OCI-LY1 (cell line): ENCODE measurements around the gene CTCFL.
"Not testable (repeated sequence)": the region's sequence is repeated elsewhere in the genome, so short reads cannot be mapped to it uniquely, and the experiment has no call there.

Source experiments
- H2AFZ ChIP-seq: fragments of 200-600 bp; sonication (generic), shearing (Covaris generic); 2 replicates; pipeline ENCODE4 v1.6.0; 2014; ENCODE audit warnings: antibody characterized with exemption, mild to moderate bottlenecking, low read length
- H3F3A ChIP-seq: fragments of 200-600 bp; sonication (generic), shearing (Covaris generic); 2 replicates; pipeline ENCODE4 v1.6.0; 2014; ENCODE audit warnings: mild to moderate bottlenecking, antibody characterized with exemption, low read length, moderate library complexity; ENCODE audit not compliant: insufficient read depth
- H3K27ac ChIP-seq: fragments of 200-600 bp; sonication (generic); 2 replicates; pipeline ENCODE4 v1.5.1; 2014; ENCODE audit warnings: low read length, mixed run types, mild to moderate bottlenecking, low read depth; ENCODE audit not compliant: poor library complexity, severe bottlenecking
- H3K27me3 ChIP-seq: fragments of 200-600 bp; sonication (generic); 2 replicates; pipeline ENCODE4 v1.6.0; 2014; ENCODE audit warnings: antibody characterized with exemption, mild to moderate bottlenecking, low read length, moderate library complexity; ENCODE audit not compliant: insufficient read depth
- H3K36me3 ChIP-seq: fragments of 200-600 bp; sonication (generic); 2 replicates; pipeline ENCODE4 v1.6.1; 2014; ENCODE audit warnings: mild to moderate bottlenecking, antibody characterized with exemption, low read length, moderate library complexity, mixed read lengths; ENCODE audit not compliant: insufficient read depth
- H3K4me1 ChIP-seq: fragments of 200-600 bp; sonication (generic); 2 replicates; pipeline ENCODE4 v1.5.1; 2014; ENCODE audit warnings: mild to moderate bottlenecking, low read length, moderate library complexity; ENCODE audit not compliant: insufficient read depth, severe bottlenecking
- H3K4me2 ChIP-seq: fragments of 200-600 bp; sonication (generic), shearing (Covaris generic); 2 replicates; pipeline ENCODE4 v1.6.1; 2014; ENCODE audit warnings: low read length
- H3K4me3 ChIP-seq: fragments of 200-600 bp; sonication (generic); 2 replicates; pipeline ENCODE4 v1.5.1; 2014; ENCODE audit warnings: low read length, low read depth, mild to moderate bottlenecking, mixed read lengths; ENCODE audit not compliant: poor library complexity, severe bottlenecking
- H3K79me2 ChIP-seq: fragments of 200-600 bp; shearing (Covaris generic); 2 replicates; pipeline ENCODE4 v1.6.1; 2016; ENCODE audit warnings: mixed run types, low read length, mixed read lengths; ENCODE audit not compliant: insufficient read depth
- H3K9ac ChIP-seq: fragments of 200-600 bp; sonication (generic), shearing (Covaris generic); 2 replicates; pipeline ENCODE4 v1.6.1; 2014; ENCODE audit warnings: mild to moderate bottlenecking, low read length, mixed read lengths
- H3K9me2 ChIP-seq: fragments of 200-600 bp; sonication (generic), shearing (Covaris generic); 2 replicates; pipeline ENCODE4 v1.6.1; 2014; ENCODE audit warnings: low read depth, mild to moderate bottlenecking, low read length, mixed read lengths
- H3K9me3 ChIP-seq: fragments of 200-600 bp; shearing (Covaris generic); 2 replicates; pipeline ENCODE4 v1.6.1; 2014; ENCODE audit warnings: low read length, mixed read lengths
- H4K20me1 ChIP-seq: fragments of 200-600 bp; sonication (generic), shearing (Covaris generic); 2 replicates; pipeline ENCODE4 v1.6.0; 2016; ENCODE audit warnings: mild to moderate bottlenecking, low read length; ENCODE audit not compliant: insufficient read depth
- CTCF ChIP-seq: fragments of 200-600 bp; sonication (generic), shearing (Covaris generic); IDR thresholded peaks from 2 replicates; pipeline ENCODE4 v1.5.1; 2017; ENCODE audit warnings: mild to moderate bottlenecking, antibody characterized with exemption, low read length, moderate library complexity, mixed read lengths
- EZH2 ChIP-seq: fragments of 200-600 bp; sonication (generic), shearing (Covaris generic); IDR thresholded peaks from 2 replicates; pipeline ENCODE4 v1.8.0; 2017; ENCODE audit warnings: borderline replicate concordance, mixed run types, mild to moderate bottlenecking, antibody characterized with exemption, low read length, moderate library complexity, mixed read lengths

Gene CTCFL

DNA sequence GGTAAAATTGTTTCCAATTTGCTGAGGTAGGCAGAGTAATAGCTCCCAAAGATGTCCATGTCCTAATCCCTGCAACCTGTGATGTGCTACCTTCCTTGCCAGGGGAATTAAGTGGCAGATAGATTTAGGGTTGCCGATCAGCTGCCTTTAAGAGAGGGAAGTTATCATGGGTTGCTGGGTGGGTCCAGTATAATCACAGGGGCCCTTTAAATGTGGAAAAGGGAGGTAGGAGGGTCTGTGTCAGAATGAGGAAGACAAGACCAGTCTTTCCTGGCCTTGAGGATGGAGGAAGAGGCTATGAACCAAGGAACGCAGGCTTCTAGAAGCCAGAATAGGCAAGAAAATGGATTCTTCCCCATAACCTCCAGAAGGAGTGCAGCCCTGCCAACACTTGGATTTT lies 50.7 kb downstream of the CTCFL start:
- H3K4me3 ChIP-seq, result no peak overlapping the region
- no peaks in the 10 kb centered on the region for H4K20me1 ChIP-seq
- H3K36me3 ChIP-seq, result no peaks in the 10 kb centered on the region
- H3F3A ChIP-seq, result peaks cover 10% of the 10 kb centered on the region; the same call in 1 of the 2 replicates
- no peaks in the 10 kb centered on the region for H3K79me2 ChIP-seq
- no peaks in the 10 kb centered on the region for H3K27me3 ChIP-seq
- H3K9ac ChIP-seq, result peak overlapping the region; percentile 63
- peaks cover 90% of the 10 kb centered on the region for H3K4me1 ChIP-seq
- TF ChIP-seq CTCF, result no peak
- TF ChIP-seq EZH2, result no peak
- peak overlapping the region; percentile 61; the same call in 1 of the 2 replicates for H3K4me2 ChIP-seq
- H3K9me3 ChIP-seq, result no peaks in the 10 kb centered on the region
- no peak overlapping the region for H2AFZ ChIP-seq
- H3K9me2 ChIP-seq, result no peaks in the 10 kb centered on the region
- peak overlapping the region; percentile 98 for H3K27ac ChIP-seq

- Histone ChIP-seq H3K9ac (peak overlapping the region; percentile 63; the same call in 1 of the 2 replicates), H3K36me3 (no peaks in the 10 kb centered on the region), H3K4me2 (peak overlapping the region; percentile 61; the same call in 1 of the 2 replicates), H4K20me1 (no peaks in the 10 kb centered on the region), H3K4me3 (no peak overlapping the region), H3K27me3 (no peaks in the 10 kb centered on the region), H3K79me2 (no peaks in the 10 kb centered on the region), H3K27ac (peak overlapping the region; percentile 98), H3K9me3 (no peaks in the 10 kb centered on the region), H3F3A (peaks cover 10% of the 10 kb centered on the region; the same call in 1 of the 2 replicates), H2AFZ (no peak overlapping the region), H3K9me2 (no peaks in the 10 kb centered on the region), H3K4me1 (peaks cover 90% of the 10 kb centered on the region)
- no peak for TF ChIP-seq EZH2
- peak; percentile 25; the same call in 1 of the 2 replicates for TF ChIP-seq CTCF
Observed at GRCh38 chr20:57473246-57474048, 51.5 kb downstream of the CTCFL start.

- Histone ChIP-seq H3K4me1 (peaks cover 90% of the 10 kb centered on the region), H3K27ac (peak overlapping the region; percentile 98), H3F3A (peaks cover 10% of the 10 kb centered on the region; the same call in 1 of the 2 replicates)
- H3K27me3 ChIP-seq, H3K4me2 ChIP-seq, H3K9me3 ChIP-seq, H3K4me3 ChIP-seq, H3K9ac ChIP-seq, H3K9me2 ChIP-seq, H4K20me1 ChIP-seq, H2AFZ ChIP-seq, H3K36me3 ChIP-seq, H3K79me2 ChIP-seq: not testable (repeated sequence)
Observed at GRCh38 chr20:57472474-57472873, 52.5 kb downstream of the CTCFL start.
